DND-41 (cell line): ENCODE data around the gene MCF2L2.
"Not testable (repeated sequence)": the region's sequence is repeated elsewhere in the genome, so short reads cannot be mapped to it uniquely, and the experiment has no call there.

Experiments
- ATAC-seq: fragments of 200-7000 bp; cut with Tn5 transposase; 3 replicates; pipeline ENCODE4 v1.9.1; 2021; ENCODE audit warnings: low read depth; ENCODE audit not compliant: insufficient read depth
- DNase-seq: peaks from one replicate; pipeline ENCODE4 v3.0.0-alpha.2; 2020
- H2AFZ ChIP-seq: 2 replicates; pipeline ENCODE4 v1.6.0; 2012; ENCODE audit warnings: low read depth, low read length
- H3K27ac ChIP-seq: 2 replicates; pipeline ENCODE4 v1.5.1; 2012; ENCODE audit warnings: low read length, inconsistent platforms
- H3K27me3 ChIP-seq: fragments of 200-600 bp; sonication (generic); 2 replicates; pipeline ENCODE4 v1.6.0; 2012; ENCODE audit warnings: low read length, mild to moderate bottlenecking, inconsistent platforms; ENCODE audit not compliant: insufficient read depth, poor library complexity
- H3K36me3 ChIP-seq: 2 replicates; pipeline ENCODE4 v1.5.1; 2012; ENCODE audit warnings: low read length, inconsistent platforms; ENCODE audit not compliant: insufficient read depth
- H3K4me1 ChIP-seq: 2 replicates; pipeline ENCODE4 v1.5.1; 2012; ENCODE audit warnings: mild to moderate bottlenecking, low read length; ENCODE audit not compliant: insufficient read depth
- H3K4me2 ChIP-seq: 2 replicates; pipeline ENCODE4 v1.6.0; 2012; ENCODE audit warnings: mild to moderate bottlenecking, moderate library complexity, low read length, inconsistent platforms; ENCODE audit not compliant: insufficient read depth
- H3K4me3 ChIP-seq, 2 experiments: fragments of 200-600 bp in 1 of 2; shearing (Covaris generic) in 1 of 2; 2 replicates each; pipeline ENCODE4 v1.5.1; 2012 to 2016; ENCODE audit warnings: inconsistent platforms in 2 of 2, low read length in 2 of 2, mild to moderate bottlenecking in 2 of 2, low read depth in 1 of 2, moderate library complexity in 1 of 2
- H3K79me2 ChIP-seq: 2 replicates; pipeline ENCODE4 v1.6.0; 2012; ENCODE audit warnings: low read length, inconsistent platforms; ENCODE audit not compliant: insufficient read depth
- H3K9ac ChIP-seq: 2 replicates; pipeline ENCODE4 v1.6.0; 2012; ENCODE audit warnings: low read depth, mild to moderate bottlenecking, inconsistent platforms, low read length, moderate library complexity
- H3K9me3 ChIP-seq: 2 replicates; pipeline ENCODE4 v1.5.1; 2012; ENCODE audit warnings: low read length, moderate library complexity, mild to moderate bottlenecking, inconsistent platforms; ENCODE audit not compliant: insufficient read depth, severe bottlenecking
- H4K20me1 ChIP-seq: 2 replicates; pipeline ENCODE4 v1.6.0; 2012; ENCODE audit warnings: low read length; ENCODE audit not compliant: insufficient read depth
- CTCF ChIP-seq: IDR thresholded peaks from 2 replicates; pipeline ENCODE4 v1.5.1; 2012; ENCODE audit warnings: borderline replicate concordance, low read length, moderate library complexity, mild to moderate bottlenecking; ENCODE audit not compliant: poor library complexity, severe bottlenecking; ENCODE audit errors: extremely low read depth
- EZH2 ChIP-seq: IDR thresholded peaks from 3 replicates; pipeline ENCODE4 v1.6.1; 2012; ENCODE audit warnings: borderline replicate concordance, low read depth, mild to moderate bottlenecking, moderate library complexity, low read length, inconsistent platforms; ENCODE audit not compliant: severe bottlenecking

Gene MCF2L2

GRCh38 chr3:183466575-183466974 lies 38.2 kb upstream of the MCF2L2 start:
- no peaks in the 10 kb centered on the region for H3K27me3 ChIP-seq
- ATAC-seq = no peak
- H3K36me3 ChIP-seq = no peaks in the 10 kb centered on the region
- no peak overlapping the region for H3K4me2 ChIP-seq
- no peaks in the 10 kb centered on the region for H3K79me2 ChIP-seq
- DNase-seq = no peak
- H3K4me1 ChIP-seq = peaks cover 9% of the 10 kb centered on the region
- no peak for TF ChIP-seq EZH2
- TF ChIP-seq CTCF = no peak
- no peak overlapping the region for H3K9ac ChIP-seq
- no peak overlapping the region for H2AFZ ChIP-seq
- H3K27ac ChIP-seq = no peak overlapping the region
- no peaks in the 10 kb centered on the region for H4K20me1 ChIP-seq
- no peak overlapping the region for H3K4me3 ChIP-seq
- H3K9me3 ChIP-seq = no peaks in the 10 kb centered on the region

- H3K9ac ChIP-seq, ATAC-seq, H3K4me1 ChIP-seq, H2AFZ ChIP-seq, H3K79me2 ChIP-seq, DNase-seq, H4K20me1 ChIP-seq, H3K4me3 ChIP-seq, H3K27ac ChIP-seq, H3K9me3 ChIP-seq, H3K36me3 ChIP-seq, H3K4me2 ChIP-seq, H3K27me3 ChIP-seq: not testable (repeated sequence)
Observed at GRCh38 chr3:183465710-183466109, 37.3 kb upstream of the MCF2L2 start.

- Histone ChIP-seq H3K36me3 (no peaks in the 10 kb centered on the region), H3K9me3 (no peaks in the 10 kb centered on the region), H3K79me2 (no peaks in the 10 kb centered on the region), H2AFZ (no peak overlapping the region), H3K4me3 (no peak overlapping the region), H3K4me2 (no peak overlapping the region), H3K27ac (no peak overlapping the region), H3K4me1 (peaks cover 5% of the 10 kb centered on the region), H4K20me1 (no peaks in the 10 kb centered on the region), H3K9ac (no peak overlapping the region), H3K27me3 (no peaks in the 10 kb centered on the region)
- TF ChIP-seq EZH2 = no peak
- TF ChIP-seq CTCF = no peak
- ATAC-seq = no peak
- DNase-seq = no peak
Observed at GRCh38 chr3:183464480-183464879, 36.1 kb upstream of the MCF2L2 start.

- H3K9ac ChIP-seq = no peak overlapping the region
- no peak overlapping the region for H3K27ac ChIP-seq
- no peaks in the 10 kb centered on the region for H4K20me1 ChIP-seq
- H2AFZ ChIP-seq = 0 out of 2 replicates have a peak overlapping the region, but pooled peaks have one; percentile 49
- H3K36me3 ChIP-seq = no peaks in the 10 kb centered on the region
- DNase-seq (no peak), ATAC-seq (no peak)
- H3K4me1 ChIP-seq = no peaks in the 10 kb centered on the region
- H3K4me3 ChIP-seq = no peak overlapping the region
- no peaks in the 10 kb centered on the region for H3K27me3 ChIP-seq
- no peaks in the 10 kb centered on the region for H3K9me3 ChIP-seq
- H3K4me2 ChIP-seq = no peak overlapping the region
- no peaks in the 10 kb centered on the region for H3K79me2 ChIP-seq
- TF ChIP-seq EZH2 (no peak), CTCF (no peak)
Observed at GRCh38 chr3:183460081-183461055, 31.9 kb upstream of the MCF2L2 start.
